Ishikawa (cell line): ENCODE results near the gene TBL1X.

Source experiments
- CEBPB ChIP-seq: IDR thresholded peaks from 2 replicates; pipeline ENCODE4 v1.6.1; 2012
- NFIC ChIP-seq: IDR thresholded peaks from 2 replicates; pipeline ENCODE4 v1.6.1; 2012
- RAD21 ChIP-seq: IDR thresholded peaks from 2 replicates; pipeline ENCODE4 v1.6.1; 2012; ENCODE audit warnings: low read depth
- TCF12 ChIP-seq: IDR thresholded peaks from 2 replicates; pipeline ENCODE4 v1.6.1; 2012; ENCODE audit warnings: low read depth
- TEAD4 ChIP-seq: IDR thresholded peaks from 2 replicates; pipeline ENCODE4 v1.6.1; 2012
- USF1 ChIP-seq: IDR thresholded peaks from 2 replicates; pipeline ENCODE4 v1.6.1; 2012
- YY1 ChIP-seq: IDR thresholded peaks from 2 replicates; pipeline ENCODE4 v1.6.1; 2012; ENCODE audit warnings: low read depth

GRCh38 chrX:9562851-9563250, 98.0 kb downstream of the TBL1X start:
- TF ChIP-seq YY1 (no peak), TEAD4 (peak; percentile 48; the same call in 1 of the 2 replicates), NFIC (no peak), RAD21 (no peak), TCF12 (no peak), CEBPB (no peak), USF1 (no peak)
